HCT116 (cell line): ENCODE data around the gene TLX1. TPM values are rescaled to one million over a fixed set of nuclear protein-coding genes. Genes with fewer than 3 reads are reported as not detected.

Experiments
- ATAC-seq: fragments of 200-7000 bp; cut with Tn5 transposase; 2 replicates; pipeline ENCODE4 v1.9.1; 2020; ENCODE audit warnings: mild to moderate bottlenecking, moderate library complexity
- BruUV-seq: library from RNA; stranded (reverse); fragments of 400-500 nt; replicated peaks from 2 replicates; lab custom pipeline; 2021; lab: Mats Ljungman, UMichigan
- CTCF ChIA-PET: fragments of 300-600 bp; sonication (Branson Sonifier 250); formaldehyde crosslinking; loops from one replicate; lab custom pipeline; 2021; ENCODE audit warnings: antibody characterized with exemption; lab: Charles Lee
- POLR2A ChIA-PET: fragments of 300-600, 350-600 bp; sonication (Branson Sonifier 250); formaldehyde crosslinking; loops from one replicate; lab custom pipeline; 2021; ENCODE audit warnings: antibody characterized with exemption; lab: Charles Lee
- RAD21 ChIA-PET, 2 experiments: fragments of 300-600 bp; sonication (Branson Sonifier 250); formaldehyde crosslinking; loops; one replicate each; lab custom pipeline; 2023; ENCODE audit warnings: low total read pairs in 2 of 2; ENCODE audit not compliant: uncharacterized antibody in 2 of 2, unreplicated experiment in 2 of 2, low non-redundant PET in 1 of 2; lab: Charles Lee
- DNase-seq: peaks from one replicate; pipeline ENCODE4 v3.0.0-alpha.2; 2010; ENCODE audit warnings: low read depth, low spot score
- H2AFZ ChIP-seq: fragments of 200-600 bp; shearing (Covaris generic), sonication (generic); 2 replicates; pipeline ENCODE4 v1.6.1; 2017; ENCODE audit warnings: low read depth, mixed run types, mixed read lengths, antibody characterized with exemption, low read length; ENCODE audit not compliant: poor library complexity, severe bottlenecking
- H3K27ac ChIP-seq: 2 replicates; pipeline ENCODE4 v1.5.1; 2012; ENCODE audit warnings: low read depth, low read length
- H3K27me3 ChIP-seq: fragments of 200-600 bp; sonication (generic); 2 replicates; pipeline ENCODE4 v1.6.1; 2016; ENCODE audit warnings: mixed run types, low read length, mixed read lengths; ENCODE audit not compliant: insufficient read depth
- H3K36me3 ChIP-seq, 2 experiments: fragments of 200-500 bp in 1 of 2; fragments of 200-600 bp in 1 of 2; sonication (Bioruptor generic) in 1 of 2; sonication (generic) in 1 of 2; 2 replicates each; pipeline versions ENCODE4 v1.5.1 to v1.6.1; 2014 to 2016; ENCODE audit warnings: low read length in 2 of 2, inconsistent platforms in 1 of 2, mixed read lengths in 1 of 2, mixed run types in 1 of 2; ENCODE audit not compliant: insufficient read depth in 2 of 2, control insufficient read depth in 1 of 2
- H3K4me1 ChIP-seq, 2 experiments: fragments of 200-600 bp in 1 of 2; sonication (generic) in 1 of 2; 2 replicates each; pipeline versions ENCODE4 v1.5.1 to v1.6.1; 2012 to 2017; ENCODE audit warnings: low read length in 2 of 2, inconsistent platforms in 1 of 2, mild to moderate bottlenecking in 1 of 2, mixed read lengths in 1 of 2, mixed run types in 1 of 2, moderate library complexity in 1 of 2; ENCODE audit not compliant: insufficient read depth in 2 of 2, control insufficient read depth in 1 of 2
- H3K4me2 ChIP-seq: fragments of 200-600 bp; sonication (generic); 2 replicates; pipeline ENCODE4 v1.6.1; 2017; ENCODE audit warnings: mixed run types, low read length, mixed read lengths
- H3K4me3 ChIP-seq, 2 experiments: fragments of 200-600 bp in 1 of 2; sonication (generic) in 1 of 2; replicated peaks in 1 of 2; 2 replicates each; pipeline ENCODE4 v1.5.1; 2011 to 2016; ENCODE audit warnings: low read length in 2 of 2, control low read depth in 1 of 2, low read depth in 1 of 2, mild to moderate bottlenecking in 1 of 2, mixed read lengths in 1 of 2, mixed run types in 1 of 2
- H3K79me2 ChIP-seq: fragments of 200-600 bp; sonication (generic); 2 replicates; pipeline ENCODE4 v1.6.1; 2017; ENCODE audit warnings: mild to moderate bottlenecking, mixed run types, low read length, moderate library complexity, mixed read lengths; ENCODE audit not compliant: insufficient read depth
- H3K9ac ChIP-seq: fragments of 200-600 bp; sonication (generic); 2 replicates; pipeline ENCODE4 v1.6.1; 2016; ENCODE audit warnings: low read length, mixed read lengths
- H3K9me2 ChIP-seq: fragments of 200-600 bp; sonication (generic), shearing (Covaris generic); 2 replicates; pipeline ENCODE4 v1.6.1; 2017; ENCODE audit warnings: mixed run types, mild to moderate bottlenecking, moderate library complexity; ENCODE audit not compliant: insufficient read depth
- H3K9me3 ChIP-seq, 2 experiments: fragments of 200-500 bp in 1 of 2; fragments of 200-600 bp in 1 of 2; sonication (Bioruptor generic) in 1 of 2; sonication (generic) in 1 of 2; 2 replicates each; pipeline ENCODE4 v1.6.1; 2014 to 2017; ENCODE audit warnings: low read length in 2 of 2, mixed read lengths in 2 of 2, inconsistent platforms in 1 of 2, low read depth in 1 of 2, mild to moderate bottlenecking in 1 of 2, mixed run types in 1 of 2, moderate library complexity in 1 of 2; ENCODE audit not compliant: control insufficient read depth in 1 of 2, insufficient read depth in 1 of 2
- H4K20me1 ChIP-seq: fragments of 200-600 bp; sonication (generic), shearing (Covaris generic); 2 replicates; pipeline ENCODE4 v1.6.1; 2017; ENCODE audit warnings: mixed run types, mild to moderate bottlenecking, moderate library complexity; ENCODE audit not compliant: insufficient read depth
- CEBPB ChIP-seq: IDR thresholded peaks from 2 replicates; pipeline ENCODE4 v1.6.1; 2012; ENCODE audit warnings: low read depth
- EGR1 ChIP-seq: IDR thresholded peaks from 2 replicates; pipeline ENCODE4 v1.6.1; 2012; ENCODE audit warnings: low read depth
- ELF1 ChIP-seq: IDR thresholded peaks from 2 replicates; pipeline ENCODE4 v1.6.1; 2012; ENCODE audit warnings: low read depth, borderline replicate concordance
- EZH2phosphoT487 ChIP-seq: fragments of 200-600 bp; IDR thresholded peaks from 2 replicates; pipeline ENCODE4 v1.6.1; 2018; ENCODE audit warnings: antibody characterized with exemption, borderline replicate concordance
- YY1 ChIP-seq: IDR thresholded peaks from 2 replicates; pipeline ENCODE4 v1.6.1; 2011; ENCODE audit warnings: low read length, low read depth, moderate library complexity, mild to moderate bottlenecking; ENCODE audit not compliant: insufficient replicate concordance; ENCODE audit errors: extremely low read depth
- ZFX ChIP-seq: fragments of 450-650 bp; IDR thresholded peaks from 2 replicates; pipeline ENCODE4 v1.6.1; 2017
- intact Hi-C: fragments of 100-400 bp; cut with micrococcal nuclease; formaldehyde crosslinking; loops from 2 replicates; pipeline ENCODE4 v1.10.0; 2022
- total RNA-seq: library from RNA; stranded (reverse); gene quantifications from one replicate; pipeline ENCODE4 v1.2.1, GENCODE V29; 2021; ENCODE audit not compliant: unreplicated experiment
- TF ChIP-seq, protein P1 (sequence below): IDR thresholded peaks from 2 replicates; pipeline ENCODE4 v1.6.1; 2012
- TF ChIP-seq, protein P2 (sequence below): IDR thresholded peaks from 2 replicates; pipeline ENCODE4 v1.6.1; 2012
- TF ChIP-seq, protein P3 (sequence below), 3 experiments: fragments of 200-600 bp in 1 of 3; sonication (generic) in 1 of 3; IDR thresholded peaks in 2 of 3; conservative IDR thresholded peaks in 1 of 3; 2 replicates each; pipeline ENCODE4 v1.5.1; 2012 to 2017; ENCODE audit warnings: low read depth in 2 of 3, low read length in 2 of 3, antibody characterized with exemption in 1 of 3, borderline replicate concordance in 1 of 3, control low read depth in 1 of 3, mild to moderate bottlenecking in 1 of 3, mixed read lengths in 1 of 3, mixed run types in 1 of 3, moderate library complexity in 1 of 3; ENCODE audit not compliant: insufficient read depth in 1 of 3
- TF ChIP-seq, protein P4 (sequence below): IDR thresholded peaks from 2 replicates; pipeline ENCODE4 v1.6.1; 2012; ENCODE audit warnings: low read depth

The TLX1 gene
- total RNA-seq, 1 experiment from 2014 or later: not detected

DNA sequence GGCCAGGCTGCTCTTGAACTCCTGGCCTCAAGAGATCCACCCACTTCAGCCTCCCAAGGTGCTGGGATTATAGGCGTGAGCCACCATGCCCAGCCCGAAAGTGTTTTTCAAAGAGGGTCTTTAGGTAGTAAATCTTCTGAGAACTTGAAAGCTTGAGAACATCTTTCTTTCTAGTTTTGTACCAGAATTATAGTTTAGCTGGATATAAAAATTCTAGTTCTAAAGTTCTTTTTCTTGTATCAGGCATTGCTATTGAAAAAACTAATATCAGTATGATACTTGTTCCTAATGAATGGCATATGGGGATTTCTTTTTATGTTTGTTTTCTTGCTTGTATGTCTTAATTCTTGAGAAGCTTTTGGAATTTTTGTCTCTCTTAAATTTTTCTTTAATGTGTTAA lies 43.2 kb downstream of the TLX1 start:
- Histone ChIP-seq H3K9me3 (peaks cover 4 to 17% of the 10 kb centered on the region in 2 experiments; a peak in 2 of 4 replicates), H3K4me3 (no peak overlapping the region), H3K36me3 (no peaks in the 10 kb centered on the region), H3K4me2 (no peak overlapping the region), H4K20me1 (no peaks in the 10 kb centered on the region), H3K27ac (no peak overlapping the region), H3K9ac (no peak overlapping the region), H3K4me1 (no peaks in the 10 kb centered on the region), H3K79me2 (no peaks in the 10 kb centered on the region), H3K27me3 (no peaks in the 10 kb centered on the region), H2AFZ (no peak overlapping the region)
- BruUV-seq: no TSS peak
- CTCF ChIA-PET: interaction anchor here (1.1 to 1.5 kb wide), 2 partner anchors 13 to 40 kb away, joined by 3 read pairs; no protein-coding TSS in a partner anchor
- intact Hi-C loops: no loop called here
- RAD21 ChIA-PET: no interaction called here
- POLR2A ChIA-PET: no interaction called here
- no peak for DNase-seq
- ATAC-seq: no peak
- TF ChIP-seq YY1 (no peak), EZH2phosphoT487 (no peak)
- TF ChIP-seq, protein P1, sequence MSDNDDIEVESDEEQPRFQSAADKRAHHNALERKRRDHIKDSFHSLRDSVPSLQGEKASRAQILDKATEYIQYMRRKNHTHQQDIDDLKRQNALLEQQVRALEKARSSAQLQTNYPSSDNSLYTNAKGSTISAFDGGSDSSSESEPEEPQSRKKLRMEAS: no peak
- TF ChIP-seq, all 23 proteins: peak for 0
- no peaks in the 10 kb centered on the region for H3K9me2 ChIP-seq

DNA sequence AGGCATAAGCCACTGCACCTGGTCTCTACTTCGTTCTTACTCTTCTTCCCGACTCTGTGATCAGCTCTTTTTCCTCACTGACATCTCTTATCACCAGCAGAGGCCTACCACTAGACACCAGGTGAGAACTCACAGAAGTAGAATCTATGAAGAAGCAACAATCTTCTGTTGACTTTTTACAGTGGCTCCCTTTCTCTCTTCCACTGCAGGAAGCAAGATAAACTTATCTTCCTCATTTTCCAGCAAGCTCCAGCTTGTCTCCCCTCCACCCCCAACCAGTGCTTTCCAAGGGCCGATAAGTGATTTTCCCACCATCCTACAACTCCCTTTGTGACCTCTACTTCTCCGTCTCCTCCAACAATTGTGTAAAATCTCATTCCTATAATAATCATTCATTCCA lies 45.5 kb downstream of the TLX1 start:
- DNase-seq: no peak
- no peaks in the 10 kb centered on the region for H4K20me1 ChIP-seq
- intact Hi-C loops: no loop called here
- ATAC-seq: no peak
- TF ChIP-seq ZFX (no peak), ELF1 (no peak), EGR1 (no peak), YY1 (no peak), CEBPB (no peak)
- TF ChIP-seq, protein P2, sequence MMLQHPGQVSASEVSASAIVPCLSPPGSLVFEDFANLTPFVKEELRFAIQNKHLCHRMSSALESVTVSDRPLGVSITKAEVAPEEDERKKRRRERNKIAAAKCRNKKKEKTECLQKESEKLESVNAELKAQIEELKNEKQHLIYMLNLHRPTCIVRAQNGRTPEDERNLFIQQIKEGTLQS: no peak
- TF ChIP-seq, protein P1: no peak
- TF ChIP-seq, protein P3, sequence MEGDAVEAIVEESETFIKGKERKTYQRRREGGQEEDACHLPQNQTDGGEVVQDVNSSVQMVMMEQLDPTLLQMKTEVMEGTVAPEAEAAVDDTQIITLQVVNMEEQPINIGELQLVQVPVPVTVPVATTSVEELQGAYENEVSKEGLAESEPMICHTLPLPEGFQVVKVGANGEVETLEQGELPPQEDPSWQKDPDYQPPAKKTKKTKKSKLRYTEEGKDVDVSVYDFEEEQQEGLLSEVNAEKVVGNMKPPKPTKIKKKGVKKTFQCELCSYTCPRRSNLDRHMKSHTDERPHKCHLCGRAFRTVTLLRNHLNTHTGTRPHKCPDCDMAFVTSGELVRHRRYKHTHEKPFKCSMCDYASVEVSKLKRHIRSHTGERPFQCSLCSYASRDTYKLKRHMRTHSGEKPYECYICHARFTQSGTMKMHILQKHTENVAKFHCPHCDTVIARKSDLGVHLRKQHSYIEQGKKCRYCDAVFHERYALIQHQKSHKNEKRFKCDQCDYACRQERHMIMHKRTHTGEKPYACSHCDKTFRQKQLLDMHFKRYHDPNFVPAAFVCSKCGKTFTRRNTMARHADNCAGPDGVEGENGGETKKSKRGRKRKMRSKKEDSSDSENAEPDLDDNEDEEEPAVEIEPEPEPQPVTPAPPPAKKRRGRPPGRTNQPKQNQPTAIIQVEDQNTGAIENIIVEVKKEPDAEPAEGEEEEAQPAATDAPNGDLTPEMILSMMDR (IDR thresholded peaks at IDR 0.05 in 2 of 3, conservative IDR thresholded peaks at IDR 0.05 in 1 of 3; ENCODE audit: borderline replicate concordance in 1 of 3, insufficient read depth in 1 of 3, low read depth in 2 of 3, low read length in 2 of 3): no peak
- TF ChIP-seq, protein P4, sequence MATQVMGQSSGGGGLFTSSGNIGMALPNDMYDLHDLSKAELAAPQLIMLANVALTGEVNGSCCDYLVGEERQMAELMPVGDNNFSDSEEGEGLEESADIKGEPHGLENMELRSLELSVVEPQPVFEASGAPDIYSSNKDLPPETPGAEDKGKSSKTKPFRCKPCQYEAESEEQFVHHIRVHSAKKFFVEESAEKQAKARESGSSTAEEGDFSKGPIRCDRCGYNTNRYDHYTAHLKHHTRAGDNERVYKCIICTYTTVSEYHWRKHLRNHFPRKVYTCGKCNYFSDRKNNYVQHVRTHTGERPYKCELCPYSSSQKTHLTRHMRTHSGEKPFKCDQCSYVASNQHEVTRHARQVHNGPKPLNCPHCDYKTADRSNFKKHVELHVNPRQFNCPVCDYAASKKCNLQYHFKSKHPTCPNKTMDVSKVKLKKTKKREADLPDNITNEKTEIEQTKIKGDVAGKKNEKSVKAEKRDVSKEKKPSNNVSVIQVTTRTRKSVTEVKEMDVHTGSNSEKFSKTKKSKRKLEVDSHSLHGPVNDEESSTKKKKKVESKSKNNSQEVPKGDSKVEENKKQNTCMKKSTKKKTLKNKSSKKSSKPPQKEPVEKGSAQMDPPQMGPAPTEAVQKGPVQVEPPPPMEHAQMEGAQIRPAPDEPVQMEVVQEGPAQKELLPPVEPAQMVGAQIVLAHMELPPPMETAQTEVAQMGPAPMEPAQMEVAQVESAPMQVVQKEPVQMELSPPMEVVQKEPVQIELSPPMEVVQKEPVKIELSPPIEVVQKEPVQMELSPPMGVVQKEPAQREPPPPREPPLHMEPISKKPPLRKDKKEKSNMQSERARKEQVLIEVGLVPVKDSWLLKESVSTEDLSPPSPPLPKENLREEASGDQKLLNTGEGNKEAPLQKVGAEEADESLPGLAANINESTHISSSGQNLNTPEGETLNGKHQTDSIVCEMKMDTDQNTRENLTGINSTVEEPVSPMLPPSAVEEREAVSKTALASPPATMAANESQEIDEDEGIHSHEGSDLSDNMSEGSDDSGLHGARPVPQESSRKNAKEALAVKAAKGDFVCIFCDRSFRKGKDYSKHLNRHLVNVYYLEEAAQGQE: no peak
- no TSS peak for BruUV-seq
- ChIA-PET POLR2A (no interaction called here), CTCF (no interaction called here), RAD21 (no interaction called here)
- H3K4me2 ChIP-seq: no peak overlapping the region
- no peaks in the 10 kb centered on the region for H3K79me2 ChIP-seq
- H2AFZ ChIP-seq: no peak overlapping the region
- no peaks in the 10 kb centered on the region for H3K36me3 ChIP-seq
- H3K27me3 ChIP-seq: no peaks in the 10 kb centered on the region
- no peaks in the 10 kb centered on the region for H3K9me2 ChIP-seq
- no peaks in the 10 kb centered on the region for H3K4me1 ChIP-seq
- no peak overlapping the region for H3K9ac ChIP-seq
- H3K27ac ChIP-seq: no peak overlapping the region
- no peak overlapping the region for H3K4me3 ChIP-seq
- peaks cover 4 to 17% of the 10 kb centered on the region in 2 experiments; a peak in 2 of 4 replicates for H3K9me3 ChIP-seq
